HG03565 (cell line): ENCODE results near the gene TTC16.
"Not testable (repeated sequence)": the region's sequence is repeated elsewhere in the genome, so short reads cannot be mapped to it uniquely, and the experiment has no call there.

Experiments used
- ATAC-seq: cut with Tn5 transposase; IDR thresholded peaks from one replicate; pipeline ENCODE4 v1.9.1; 2021; ENCODE audit warnings: mild to moderate bottlenecking, moderate library complexity; ENCODE audit not compliant: unreplicated experiment

TTC16 gene

DNA sequence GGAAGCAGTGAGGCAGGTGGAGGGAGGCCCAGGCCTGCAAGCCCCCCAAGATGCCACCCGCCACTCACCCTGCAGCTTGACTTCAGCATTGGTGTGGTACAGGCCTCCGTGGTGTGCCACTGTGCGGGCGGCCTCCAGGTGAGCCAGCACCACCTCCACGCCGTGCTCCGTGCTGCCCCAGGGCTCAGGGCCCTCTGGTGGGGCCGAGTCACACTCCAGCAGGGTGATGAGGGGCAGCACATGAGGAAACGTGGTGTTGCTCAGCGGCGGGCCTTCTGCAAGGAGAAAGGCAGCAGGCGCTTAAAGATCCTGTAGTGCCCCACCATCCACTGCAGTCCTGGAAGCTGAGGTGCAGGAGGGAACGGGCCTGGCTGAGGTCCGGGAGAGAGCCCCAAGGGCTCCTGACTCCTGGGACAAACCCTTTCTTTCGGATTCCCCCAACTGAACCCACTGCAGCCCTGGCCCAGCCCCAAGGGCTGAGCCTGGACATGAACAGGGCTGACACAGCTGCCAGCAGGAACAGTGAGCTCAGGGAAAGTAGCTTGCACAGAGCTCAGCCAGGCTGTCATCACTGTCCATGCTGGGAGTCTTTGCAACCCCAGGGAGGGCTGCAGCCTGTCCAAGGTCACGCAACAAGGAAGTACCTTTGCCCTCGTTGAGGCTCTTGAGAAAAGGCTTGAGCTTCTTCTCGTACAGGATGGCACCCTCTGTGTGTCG, 23.9 kb downstream of the TTC16 start:
- no peak for ATAC-seq

DNA sequence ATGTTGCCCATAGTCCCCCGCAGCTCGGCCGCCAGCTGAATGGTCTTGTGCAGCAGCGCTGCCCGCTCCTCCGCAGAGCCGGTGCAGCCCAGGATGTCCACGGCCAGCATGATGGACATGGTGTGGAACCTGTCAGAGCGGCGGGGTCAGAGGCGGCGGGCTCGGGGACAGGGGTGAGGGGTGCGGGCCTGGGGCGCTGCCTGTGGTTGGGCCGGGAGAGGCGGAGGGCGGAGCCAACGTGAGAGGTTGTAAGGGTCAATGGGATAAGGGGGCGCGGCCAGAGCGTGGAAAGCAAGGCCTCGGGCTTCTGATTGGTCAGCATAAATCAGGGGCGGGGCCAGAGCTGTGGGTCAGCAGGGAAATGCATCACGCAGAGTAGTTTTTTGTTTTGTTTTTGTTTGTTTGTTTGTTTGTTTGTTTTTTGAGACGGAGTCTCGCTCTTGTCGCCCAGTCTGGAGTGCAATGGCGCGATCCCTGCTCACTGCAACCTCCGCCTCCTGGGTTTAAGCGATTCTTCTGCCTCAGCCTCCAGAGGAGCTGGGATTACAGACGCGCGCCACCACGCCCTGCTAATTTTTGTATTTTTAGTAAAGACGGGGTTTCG, 26.1 kb downstream of the TTC16 start:
- no peak for ATAC-seq

DNA sequence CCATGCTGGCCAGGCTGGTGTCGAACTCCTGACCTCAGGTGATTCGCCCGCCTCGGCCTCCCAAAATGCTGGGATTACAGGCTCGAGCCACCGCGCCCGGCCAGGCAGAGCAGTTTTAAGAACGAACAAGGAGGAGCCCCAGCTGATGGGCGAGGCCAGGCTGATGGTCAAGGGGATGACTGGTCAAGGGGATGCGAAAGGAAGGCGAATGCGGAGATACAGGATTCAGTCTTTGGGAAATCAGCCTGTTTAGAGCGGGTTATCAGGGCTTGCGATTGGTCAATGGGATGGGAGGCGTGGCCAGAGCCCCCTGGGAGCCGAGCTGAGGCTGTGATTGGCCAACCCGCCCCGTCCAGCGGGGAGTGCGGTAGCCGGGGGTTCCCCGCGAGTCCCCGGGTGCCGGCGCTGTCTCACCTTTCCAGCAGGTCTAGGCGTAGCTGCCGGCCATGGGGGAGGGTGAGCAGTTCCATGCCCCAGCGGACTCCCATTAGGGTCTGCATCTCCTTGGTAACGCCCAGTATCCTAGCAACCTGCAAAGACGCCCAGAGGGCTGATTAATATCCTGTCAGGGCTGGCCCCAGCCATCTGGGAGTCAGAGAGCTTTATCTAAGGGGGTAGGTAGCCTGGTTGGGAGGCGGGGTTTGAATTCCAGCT, 26.7 kb downstream of the TTC16 start:
- ATAC-seq = no peak

DNA sequence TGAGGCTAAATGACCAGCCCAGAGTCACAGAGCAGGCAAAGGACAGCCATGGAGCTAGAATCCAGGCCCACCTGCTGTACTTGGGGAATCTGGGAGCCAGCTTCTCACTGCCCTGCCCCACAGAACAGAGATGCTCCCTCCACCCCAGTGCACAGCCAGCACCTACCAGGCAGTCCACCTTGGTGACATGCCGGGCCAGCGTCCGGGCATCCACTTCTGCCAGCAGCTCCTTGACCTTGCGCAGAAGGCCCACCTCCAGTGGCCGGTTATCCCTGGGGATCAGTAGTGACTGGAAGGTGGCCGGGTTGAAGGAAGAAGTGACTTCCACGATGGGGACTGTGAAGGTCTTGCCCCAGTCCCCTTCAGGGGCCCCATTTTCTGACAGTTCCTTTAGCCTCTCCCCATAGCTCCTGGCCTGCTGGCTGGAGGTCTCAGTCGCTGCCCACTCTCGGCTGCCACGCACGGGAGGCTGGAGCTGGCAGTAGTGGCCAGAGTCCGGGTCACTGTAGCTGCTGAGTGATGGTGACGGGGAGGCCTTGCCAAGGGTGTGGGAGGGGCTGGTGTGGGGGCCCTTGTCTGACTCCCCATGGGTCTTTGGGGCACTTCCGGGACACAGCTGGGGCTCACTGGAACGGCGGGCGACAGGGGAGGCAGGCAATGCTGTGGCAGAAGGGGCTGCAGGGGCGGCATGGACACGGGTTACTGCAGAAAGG, 28.7 kb downstream of the TTC16 start:
- no peak for ATAC-seq

DNA sequence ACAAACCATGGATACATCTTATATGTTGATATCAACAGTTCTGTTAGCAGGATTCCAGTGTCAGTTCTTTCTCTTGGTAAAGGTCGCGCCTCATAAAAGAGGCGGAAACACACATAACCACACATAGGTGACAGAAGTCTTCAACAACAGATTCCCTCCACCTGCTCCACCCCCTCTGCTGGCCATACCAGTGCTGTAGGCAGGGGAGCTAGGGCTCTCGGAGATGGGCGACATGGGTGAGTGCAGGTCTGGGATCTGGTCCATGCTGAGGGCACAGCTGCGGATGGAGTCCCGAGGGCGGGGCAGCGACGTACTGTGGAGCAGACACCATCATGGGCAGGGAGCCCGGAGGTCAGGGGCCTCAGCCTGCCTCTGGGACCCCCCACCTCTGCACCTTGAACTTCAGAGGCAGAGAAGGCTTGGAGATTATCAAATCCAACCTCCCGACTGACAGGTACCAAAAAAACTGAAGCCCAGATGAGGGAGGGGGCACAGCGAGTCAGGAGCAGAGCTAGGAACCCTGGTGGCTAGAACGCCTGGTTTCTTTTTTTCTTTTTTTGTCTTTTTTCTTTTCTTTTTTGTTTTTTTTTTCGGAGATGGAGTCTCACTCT, 31.2 kb downstream of the TTC16 start:
- no peak for ATAC-seq

DNA sequence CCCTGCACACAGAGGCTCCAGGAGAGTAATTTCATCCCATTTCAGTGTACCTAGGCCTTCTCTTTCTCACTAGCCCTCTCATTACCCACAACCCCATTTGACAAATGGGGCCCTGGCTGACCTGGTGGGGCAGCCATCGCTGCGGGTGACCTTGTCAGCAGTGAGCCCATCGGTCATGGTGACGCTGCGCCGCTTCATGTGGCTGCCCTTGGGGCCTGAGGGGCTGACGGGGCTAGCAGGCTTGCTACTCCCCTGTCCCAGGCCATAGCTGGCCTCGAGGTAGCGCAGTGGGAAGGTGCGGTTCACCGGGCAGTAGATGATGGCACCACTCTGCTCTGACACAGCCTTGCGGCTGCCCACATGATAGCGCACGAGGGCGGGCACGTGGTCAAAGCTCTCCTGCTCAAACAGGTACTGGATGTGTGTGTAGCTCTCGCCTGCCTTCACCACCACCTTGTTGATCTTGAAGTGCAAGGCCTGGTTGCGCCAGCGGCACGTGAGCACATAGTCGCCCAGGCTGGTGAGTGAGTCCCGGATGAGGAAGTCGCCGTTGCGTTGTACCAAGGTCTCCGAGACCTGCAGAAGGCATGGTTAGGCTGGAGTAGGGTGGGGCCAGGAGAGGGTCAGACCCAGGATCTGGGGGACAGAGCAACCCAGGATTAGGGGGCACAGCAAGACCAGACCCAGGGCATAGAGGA, 33.4 kb downstream of the TTC16 start:
- ATAC-seq = no peak

DNA sequence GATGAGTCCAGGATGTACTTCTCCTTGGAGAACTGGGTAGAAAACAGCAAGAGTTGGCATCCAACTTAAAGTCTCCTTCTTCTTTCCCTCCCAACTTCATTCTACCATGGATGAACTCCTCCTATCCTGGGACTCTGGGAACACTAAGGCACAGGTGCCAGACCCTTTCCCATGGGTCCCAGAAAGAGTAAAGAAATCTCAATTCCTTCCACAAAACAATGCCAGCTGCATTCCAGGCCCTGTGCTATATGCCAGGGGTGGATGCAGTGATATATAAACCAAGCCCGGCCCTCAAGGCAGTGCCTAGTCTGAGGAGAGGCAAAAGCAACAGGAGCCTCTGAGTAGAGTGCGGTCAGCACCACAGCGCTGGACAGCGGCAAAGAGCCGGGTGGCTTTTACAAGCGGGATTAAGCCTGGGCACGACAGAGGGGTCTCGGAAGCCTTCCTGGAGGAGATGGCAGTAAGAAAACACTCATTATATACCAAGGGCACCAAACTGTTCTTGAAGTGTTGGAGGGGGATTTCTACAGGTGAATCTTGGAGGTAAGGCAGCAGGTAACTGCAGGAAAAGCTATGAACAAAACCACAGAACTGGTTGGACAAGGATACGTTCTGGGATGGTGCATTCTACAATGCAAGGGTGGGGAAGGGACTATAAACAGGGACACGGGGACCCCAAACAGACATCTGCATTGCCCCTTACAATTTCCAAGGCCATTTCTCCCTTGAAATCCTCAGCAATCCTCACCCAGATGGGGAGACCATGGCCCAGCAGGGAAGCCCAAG, 35.6 kb downstream of the TTC16 start:
- no peak for ATAC-seq

DNA sequence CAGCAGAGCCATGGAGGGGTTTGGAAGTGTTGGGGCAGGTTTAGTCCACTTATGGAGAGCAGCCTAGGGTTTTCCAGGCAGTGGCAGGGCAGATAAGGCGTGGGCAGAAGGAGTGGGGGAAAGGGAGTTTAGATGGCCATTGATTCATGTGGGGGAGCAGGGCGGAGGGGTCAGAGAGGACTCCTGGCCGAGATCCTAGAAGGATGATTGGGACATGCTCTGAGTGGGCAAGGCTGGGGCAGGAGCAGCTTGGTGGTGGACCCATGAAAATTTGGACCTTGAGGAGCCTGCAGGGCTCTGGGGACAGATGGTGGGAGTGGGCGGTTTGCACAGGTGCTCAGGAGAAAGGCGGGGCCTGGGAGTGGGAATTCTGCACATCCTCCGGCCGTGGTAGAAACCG, 37.3 kb downstream of the TTC16 start:
- no peak for ATAC-seq

DNA sequence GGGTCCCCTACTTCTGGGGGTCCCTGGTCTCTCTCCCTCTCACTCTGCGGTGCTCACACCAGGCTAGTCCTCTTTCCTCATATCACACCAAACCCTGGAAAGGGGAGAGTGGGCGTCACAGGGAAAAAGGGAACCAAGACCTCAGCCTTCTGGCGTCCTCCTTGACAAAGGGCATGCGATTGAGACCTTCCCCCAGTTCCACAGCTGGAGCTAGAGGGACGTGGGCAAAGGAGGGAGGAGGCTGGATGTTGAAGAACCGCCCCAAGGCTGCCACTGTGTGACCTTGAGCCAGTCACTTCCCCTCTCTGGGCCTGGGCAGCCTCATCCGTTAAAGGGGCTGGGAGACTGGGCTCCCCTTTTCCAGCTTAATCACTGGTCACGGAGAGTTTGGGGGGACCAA, 37.7 kb downstream of the TTC16 start:
- ATAC-seq = no peak

DNA sequence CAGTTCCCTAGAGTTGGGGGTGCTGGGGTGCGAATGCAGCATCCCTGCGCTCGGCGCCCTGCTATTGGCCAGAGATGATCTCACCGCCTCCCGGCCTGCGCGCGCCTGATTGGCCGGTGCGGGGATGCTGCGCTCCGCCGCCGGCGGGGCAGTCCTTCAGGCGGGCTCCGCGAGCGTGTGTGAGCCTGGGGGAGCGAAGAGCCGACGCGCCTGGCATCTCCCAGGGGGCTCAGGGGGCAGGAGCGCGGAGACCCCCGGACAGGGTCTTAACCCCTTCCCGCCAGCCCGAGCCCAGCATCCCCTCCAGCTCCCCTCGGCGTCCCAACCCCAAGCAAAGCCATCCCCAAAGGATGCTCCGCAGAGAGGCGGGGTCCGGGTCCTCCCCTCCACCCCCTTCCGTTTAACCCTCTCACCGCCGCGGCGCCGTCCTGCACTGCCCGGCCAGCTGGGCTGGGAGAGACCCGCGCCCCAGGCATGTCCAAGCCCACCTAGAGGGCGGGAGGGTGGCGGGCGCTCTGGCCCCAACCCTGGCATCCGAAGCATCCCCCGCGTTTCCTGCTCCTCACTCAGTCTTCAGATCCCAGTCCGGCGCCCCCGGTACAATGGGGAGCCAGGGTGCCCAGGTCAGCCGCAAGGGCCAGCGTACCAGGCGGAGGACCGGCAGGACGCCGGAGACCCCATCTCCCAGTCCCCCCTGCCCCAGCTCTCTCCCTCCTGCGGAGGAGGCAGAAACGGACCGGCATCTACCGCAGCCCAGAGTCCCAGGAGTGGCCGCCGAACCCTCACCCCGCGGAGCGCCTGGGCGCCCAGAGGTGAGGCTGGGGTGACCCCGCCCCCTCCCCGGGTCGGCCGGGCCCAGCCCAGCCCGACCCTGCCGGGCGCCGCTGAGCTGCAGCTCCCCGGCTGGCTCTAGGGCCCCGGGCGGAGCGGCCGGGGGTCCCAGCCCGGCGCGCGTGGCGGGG, 38.5 kb downstream of the TTC16 start:
- no peak for ATAC-seq

DNA sequence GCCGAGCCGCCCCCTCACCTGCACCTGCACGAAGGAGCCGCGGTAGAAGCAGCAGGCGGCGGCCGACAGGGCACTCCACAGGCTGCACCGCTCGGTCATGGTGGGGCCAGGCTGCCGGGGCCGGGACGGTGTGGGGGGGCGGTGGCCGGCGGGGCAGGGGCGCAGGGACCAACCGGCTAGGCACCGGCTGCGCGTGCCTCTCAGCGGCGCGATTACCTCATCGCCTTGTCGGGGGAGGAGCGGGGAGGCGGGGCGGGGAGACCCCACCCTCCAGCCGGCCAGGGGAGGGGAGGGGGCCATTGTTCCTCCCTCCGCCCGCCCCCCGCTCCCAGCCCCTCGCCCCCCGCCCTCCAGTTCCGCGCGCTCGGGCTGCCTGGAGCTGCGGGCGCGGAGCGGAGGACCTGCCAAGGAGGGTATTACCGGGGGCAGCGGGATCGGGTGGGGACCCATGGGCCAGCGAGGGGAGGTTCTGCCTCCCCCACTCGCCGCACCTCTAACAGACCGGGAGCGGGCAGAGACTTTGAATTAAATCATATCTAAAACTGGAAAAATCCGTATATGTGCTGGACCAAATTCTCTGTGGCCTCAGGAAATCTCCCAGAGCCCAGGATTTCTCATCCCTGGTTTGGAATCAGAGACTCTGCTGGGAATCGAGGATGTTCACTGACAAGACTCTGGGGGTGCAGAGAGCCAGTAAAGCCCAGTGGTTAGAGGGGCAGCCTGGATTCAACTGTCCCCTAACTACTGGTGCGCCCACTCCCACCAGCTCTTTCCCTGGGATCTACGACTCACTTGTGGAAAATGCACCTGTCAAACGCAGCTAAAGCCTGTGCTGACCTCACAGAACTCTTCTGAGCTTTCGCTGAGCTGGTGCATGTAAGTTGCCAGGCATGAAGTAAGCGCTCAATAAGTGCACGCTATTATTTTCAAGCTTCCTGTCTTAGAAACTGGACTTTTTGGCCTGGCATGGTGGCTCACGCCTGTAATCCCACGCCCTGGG, 39.5 kb downstream of the TTC16 start:
- ATAC-seq = no peak

DNA sequence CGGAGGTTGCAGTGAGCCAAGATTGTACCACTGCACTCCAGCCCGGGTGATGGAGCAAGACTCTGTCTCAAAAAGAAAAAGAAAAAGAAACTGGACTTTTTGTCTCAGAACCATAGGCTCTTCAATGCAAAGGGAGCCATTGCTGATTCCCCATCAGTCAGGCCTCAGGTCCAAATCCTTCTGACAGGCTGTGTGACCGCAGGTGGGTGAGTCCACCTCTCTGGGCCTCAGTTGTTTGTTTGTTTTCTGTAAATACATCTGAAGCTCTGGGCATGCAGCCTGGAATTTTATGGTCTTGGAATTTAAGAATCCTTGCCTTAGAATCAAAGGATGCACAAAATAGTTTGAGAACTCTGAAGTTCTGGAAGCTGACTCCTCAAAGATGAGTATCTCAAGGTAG, 40.4 kb downstream of the TTC16 start:
- ATAC-seq = no peak

DNA sequence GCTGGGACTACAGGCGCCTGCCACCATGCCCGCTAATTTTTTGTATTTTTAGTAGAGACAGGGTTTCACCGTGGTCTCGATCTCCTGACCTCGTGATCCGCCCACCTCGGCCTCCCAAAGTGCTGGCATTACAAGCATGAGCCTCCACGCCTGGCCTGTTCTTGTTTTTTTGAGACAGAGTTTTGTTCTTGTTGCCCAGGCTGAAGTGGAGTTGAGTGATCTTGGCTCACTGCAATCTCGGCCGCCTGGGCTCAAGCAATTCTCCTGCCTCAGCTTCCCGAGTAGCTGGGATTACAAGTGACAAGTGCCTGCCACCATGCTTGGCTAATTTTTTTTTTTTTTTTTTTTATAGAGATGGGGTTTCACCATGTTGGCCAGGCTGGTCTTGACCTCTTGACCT, 40.9 kb downstream of the TTC16 start:
- ATAC-seq = not testable (repeated sequence)

DNA sequence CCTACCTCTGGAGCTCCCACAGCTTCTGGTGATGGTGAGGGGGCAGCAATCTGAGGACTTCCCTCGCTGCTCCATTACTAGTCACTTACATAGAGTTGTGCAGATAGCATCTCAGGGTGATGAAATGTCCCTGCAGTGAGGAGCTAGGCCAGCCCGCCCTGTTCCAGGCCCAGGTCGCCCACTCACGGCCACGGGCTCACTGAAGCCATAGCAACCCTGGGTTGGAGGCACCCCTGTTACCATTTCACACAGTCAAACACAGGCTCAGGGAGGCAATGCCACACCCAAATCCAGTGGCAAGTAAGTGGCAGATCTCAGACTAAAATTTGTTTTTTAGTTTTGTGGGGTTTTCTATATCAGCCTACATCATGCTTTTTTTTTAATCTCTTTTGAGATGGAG, 43.0 kb downstream of the TTC16 start:
- no peak for ATAC-seq

DNA sequence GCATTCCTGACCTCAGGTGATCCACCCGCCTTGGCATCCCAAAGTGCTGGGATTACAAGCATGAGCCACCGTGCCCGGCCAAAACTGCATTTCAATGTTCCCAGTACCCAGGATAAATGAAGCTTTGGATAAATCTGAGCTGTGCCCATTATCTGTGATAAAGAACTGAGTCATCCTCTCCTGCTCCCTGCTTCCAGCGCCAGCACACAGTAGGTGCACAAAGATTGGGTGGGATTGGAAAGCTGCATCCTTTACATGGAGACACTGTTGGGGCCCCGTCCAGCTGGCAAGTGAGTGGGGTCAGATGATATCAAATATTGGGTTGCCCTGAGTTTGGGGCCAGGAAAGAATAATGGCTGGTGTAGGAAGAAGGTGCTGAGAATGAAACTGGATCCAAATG, 45.2 kb downstream of the TTC16 start:
- ATAC-seq = no peak

DNA sequence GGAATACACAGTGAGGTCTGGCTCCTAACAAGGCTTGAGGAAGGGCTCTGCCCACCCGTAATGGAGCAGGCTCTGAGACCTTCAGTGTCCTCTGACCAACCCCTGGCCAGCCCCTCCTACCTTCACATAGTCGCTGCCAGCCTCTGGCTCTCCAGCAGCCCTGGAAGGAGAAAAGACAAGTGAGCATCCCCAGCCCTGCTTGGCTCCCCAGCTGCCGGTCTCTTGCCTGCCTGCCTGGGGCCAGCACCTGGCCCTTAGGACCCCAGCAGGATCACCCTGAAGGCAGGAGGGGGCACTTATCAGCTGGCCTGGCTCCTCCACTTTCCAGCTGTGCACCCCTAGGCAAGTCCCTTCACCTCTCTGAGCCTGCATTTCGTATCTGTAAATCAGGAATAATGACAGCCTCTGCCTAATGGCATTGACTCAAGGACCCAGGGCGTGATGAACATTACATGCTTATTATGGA, 45.6 kb downstream of the TTC16 start:
- ATAC-seq = no peak

DNA sequence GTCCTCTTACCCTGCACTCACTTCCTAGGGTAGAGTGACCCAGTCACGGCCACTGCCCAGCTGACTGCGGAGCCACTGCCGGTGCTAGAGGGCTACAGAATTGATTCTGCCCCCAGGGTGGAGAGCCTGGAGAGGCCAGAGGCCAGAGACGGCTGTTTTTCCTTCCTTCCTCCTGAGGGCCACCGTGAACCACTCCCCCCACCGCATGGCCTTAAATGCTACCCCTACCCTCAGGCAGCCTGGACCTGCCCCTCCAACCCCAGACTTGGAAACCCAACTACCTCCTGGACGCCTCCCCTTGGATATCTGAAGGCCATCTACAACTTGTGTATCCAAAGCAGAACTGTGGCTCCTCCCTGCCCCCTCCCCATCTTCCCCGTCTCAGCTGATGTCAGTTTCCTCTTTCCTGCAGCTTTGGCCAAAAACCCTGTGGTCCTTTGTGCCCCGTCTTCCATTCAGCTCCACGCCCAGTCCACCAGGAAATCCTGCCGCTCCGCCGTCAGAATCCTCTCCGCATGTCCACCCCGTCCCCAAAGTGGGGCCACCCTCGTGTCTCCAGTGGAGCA, 46.3 kb downstream of the TTC16 start:
- no peak for ATAC-seq
